ENCODE data around the gene MACROD2.

Gene MACROD2

DNA sequence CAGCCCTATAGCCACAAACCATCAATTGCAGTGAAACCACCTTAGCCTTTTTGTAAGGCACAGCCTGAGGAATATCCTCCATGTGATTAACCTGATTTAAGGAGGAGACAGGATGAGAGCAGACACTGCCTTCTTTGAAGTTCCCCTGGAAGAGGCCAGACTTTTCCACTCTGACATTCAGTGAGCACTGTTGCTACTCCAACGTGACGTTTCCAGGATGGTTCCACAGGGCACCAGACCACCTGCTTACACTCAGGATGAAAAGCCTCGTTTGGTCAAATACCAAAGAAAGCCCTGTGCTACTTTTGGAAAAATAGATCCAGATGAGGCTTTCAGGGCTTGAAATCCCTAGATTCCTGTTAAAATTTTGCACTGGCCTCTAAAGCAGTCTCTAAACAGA lies 1444.2 kb downstream of the MACROD2 start:
- no peak for DNase-seq

GRCh38 chr20:15440049-15440820 lies 1444.9 kb downstream of the MACROD2 start:
- no peak for DNase-seq

- no peak for DNase-seq
Observed at GRCh38 chr20:15445056-15445840, 1449.9 kb downstream of the MACROD2 start.

GRCh38 chr20:15446373-15446772 lies 1451.1 kb downstream of the MACROD2 start:
- DNase-seq: no peak

DNA sequence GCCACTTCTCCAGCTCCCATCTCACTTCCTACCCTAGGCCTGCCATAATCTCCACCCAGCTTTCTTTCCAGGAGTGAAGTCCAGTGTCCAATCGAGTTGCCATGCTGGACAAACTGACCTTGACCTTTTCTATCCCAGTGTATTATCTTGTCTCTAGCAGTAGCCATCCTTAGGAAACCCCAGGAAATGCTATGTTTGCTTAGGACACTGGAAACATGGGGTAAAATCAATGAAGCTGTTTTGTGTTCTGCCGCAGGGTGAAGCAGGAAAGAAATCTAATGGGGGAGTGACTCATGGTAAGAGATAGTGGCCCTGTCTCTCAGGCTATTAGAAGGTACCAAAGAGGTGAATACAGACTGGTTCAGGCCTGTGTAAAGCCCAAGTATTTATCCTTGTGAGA lies 1452.2 kb downstream of the MACROD2 start:
- no peak for DNase-seq

DNA sequence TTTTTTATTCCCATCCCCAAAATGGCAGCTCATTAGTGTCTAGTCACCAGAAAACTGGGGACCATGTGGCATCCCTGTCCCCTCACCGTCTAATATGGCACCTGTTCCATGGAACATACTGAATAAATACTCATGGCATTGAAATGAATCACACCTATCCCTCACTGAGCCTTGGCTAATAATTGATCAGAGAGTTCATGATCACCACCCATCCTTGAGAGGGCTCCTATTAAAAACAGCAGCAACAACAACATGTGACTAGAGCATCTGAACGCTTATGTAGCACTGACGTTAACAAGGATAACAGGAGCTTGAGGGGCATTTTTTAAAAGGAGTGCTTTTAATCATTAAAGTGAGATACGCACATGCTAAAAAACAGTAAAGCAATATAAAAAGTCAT lies 1453.7 kb downstream of the MACROD2 start:
- no peak for DNase-seq

DNA sequence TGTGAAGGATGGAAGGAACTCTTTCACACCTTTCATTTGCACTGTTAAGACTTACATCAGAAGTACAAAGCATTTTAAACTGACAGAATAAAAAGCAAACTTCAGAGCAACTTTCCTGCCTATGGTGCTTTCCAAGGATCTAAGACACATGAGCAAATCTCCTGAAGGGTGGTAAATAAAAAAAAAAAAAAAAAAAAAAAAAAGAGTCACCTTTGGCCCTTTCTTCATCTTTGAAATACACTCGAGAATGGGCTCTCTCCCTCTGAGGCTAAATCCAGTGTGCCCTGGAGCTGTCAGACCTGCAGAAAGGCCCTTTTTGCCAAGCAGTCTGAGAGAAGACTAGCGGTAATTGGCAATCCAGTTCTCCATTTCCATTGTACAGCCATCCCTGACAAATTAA lies 1455.9 kb downstream of the MACROD2 start:
- no peak for DNase-seq

DNA sequence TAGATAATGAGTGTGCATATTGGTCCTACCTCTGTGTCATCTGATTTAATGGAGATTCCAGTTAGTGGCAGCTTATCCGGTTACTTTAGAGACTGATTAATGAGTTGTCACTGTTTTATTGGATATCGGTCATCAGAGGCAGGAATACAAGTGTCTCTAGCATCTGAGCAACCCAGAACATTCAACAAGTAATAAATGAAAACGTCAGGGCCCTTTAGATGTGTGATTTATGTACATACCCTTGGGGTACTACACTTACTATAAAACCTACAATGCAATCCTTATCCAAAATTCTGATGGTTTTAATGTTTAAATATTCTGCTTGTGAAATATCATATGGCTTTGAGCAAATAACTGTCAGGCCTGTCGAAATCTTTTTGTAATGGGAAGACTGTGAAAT lies 1460.0 kb downstream of the MACROD2 start:
- DNase-seq: no peak

GRCh38 chr20:15461938-15462337 lies 1466.6 kb downstream of the MACROD2 start:
- DNase-seq: no peak

GRCh38 chr20:15475483-15475882 lies 1480.2 kb downstream of the MACROD2 start:
- DNase-seq: peak; percentile 11

- peak; percentile 36 for DNase-seq
Observed at GRCh38 chr20:15476186-15476585, 1480.9 kb downstream of the MACROD2 start.

GRCh38 chr20:15476781-15477180 lies 1481.5 kb downstream of the MACROD2 start:
- no peak for DNase-seq

DNA sequence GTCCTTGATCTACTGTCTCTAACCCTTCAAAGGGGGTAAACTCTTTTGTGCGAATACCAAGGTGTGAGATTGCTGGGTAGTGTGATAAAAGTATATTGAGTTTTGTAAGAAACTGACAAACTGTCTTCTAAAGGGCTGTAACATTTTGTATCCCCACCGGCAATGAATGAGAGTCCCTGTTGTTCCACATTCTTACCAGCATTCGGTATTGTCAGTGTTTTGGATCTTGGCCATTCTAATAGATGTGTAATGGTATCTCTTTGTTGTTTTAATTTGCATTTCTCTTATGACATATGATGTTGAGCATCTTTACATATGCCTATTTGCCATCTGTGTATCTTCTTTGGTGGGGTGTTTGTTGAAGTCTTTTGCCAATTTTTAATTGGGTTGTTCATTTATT lies 1487.2 kb downstream of the MACROD2 start:
- DNase-seq: no peak

GRCh38 chr20:15485519-15485918 lies 1490.2 kb downstream of the MACROD2 start:
- no peak for DNase-seq

DNA sequence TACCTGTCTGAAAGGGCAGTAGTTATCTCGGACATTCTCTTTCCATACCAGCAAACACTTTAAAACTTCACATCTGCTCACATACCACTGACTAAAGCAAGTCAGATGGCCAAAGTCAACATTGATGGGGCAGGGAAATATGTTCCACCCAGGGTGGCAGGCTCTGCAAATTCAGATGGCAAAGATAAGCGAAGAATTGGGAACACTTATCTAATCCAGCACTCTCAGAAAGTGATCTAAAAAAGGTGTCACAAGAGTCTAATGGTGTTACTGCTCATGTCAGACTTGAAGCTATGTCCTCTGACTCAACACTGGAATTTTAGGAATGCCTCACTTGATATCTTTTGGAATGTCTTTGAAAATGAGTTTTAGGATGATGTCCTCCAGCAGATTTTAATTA lies 1491.7 kb downstream of the MACROD2 start:
- DNase-seq: no peak

- DNase-seq: no peak
Observed at GRCh38 chr20:15487682-15488081, 1492.4 kb downstream of the MACROD2 start.

DNA sequence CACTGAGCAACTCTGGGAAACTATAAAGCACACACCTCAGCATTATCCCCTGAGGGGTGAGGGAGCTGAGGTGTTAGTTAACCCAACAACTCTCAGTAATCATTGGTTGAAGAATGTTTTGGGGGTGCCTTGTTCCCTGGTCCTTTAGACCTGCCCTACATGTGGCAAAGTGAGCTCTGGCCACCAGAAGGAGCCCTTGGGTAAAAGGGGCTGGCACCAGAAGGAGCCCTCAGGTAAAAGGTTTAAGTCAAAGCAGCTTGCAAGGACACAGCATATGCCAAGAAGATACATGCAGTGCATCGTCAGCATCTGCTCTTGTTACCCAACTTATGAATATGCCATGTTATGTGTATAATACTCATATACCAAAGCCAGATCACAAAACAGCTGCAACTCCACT lies 1496.3 kb downstream of the MACROD2 start:
- no peak for DNase-seq

GRCh38 chr20:15494851-15495250 lies 1499.5 kb downstream of the MACROD2 start:
- no peak for DNase-seq

DNA sequence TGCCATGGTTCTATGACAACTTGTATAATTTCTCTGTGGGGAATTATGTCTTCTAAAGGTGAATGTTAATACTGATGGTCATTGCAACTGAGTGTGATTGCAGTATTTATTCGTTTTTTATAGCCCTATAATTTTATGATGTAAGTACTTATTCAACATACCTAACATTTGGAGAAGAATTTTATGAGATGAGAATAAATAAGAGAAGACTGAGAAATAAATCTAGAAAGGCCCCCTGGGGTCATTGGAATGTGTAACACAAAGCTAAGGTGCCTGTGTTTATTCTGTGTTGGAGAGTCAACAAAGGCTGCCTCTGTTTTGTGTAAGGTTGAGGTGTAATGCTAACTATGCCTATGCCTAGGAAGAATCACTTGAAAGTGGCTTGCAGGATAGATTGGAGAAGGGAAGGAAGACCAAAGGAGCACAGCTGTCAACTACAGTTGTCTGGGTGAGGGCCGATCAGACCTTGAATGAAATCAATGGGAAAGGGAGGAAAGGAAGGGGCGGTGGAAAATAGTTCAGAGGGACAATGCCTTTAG lies 1501.3 kb downstream of the MACROD2 start:
- no peak for DNase-seq

DNA sequence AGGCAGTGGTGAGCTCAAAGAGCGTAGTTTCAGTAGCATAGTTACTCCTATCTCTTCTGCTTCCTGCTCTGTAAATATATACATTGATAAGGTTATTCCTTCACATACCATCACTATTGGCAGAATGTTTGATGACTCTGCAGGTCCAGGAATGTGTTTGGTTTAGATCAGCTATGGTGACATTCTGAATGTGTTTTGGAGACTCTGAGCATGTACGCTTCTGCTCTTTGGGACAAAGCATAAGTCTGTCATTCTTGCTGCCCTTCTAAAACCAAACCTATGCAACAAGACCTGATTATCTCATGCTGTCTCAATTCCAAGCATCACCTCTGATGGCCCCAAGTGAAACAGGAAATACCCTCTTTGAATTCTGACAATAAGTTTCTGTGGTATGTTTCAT lies 1503.6 kb downstream of the MACROD2 start:
- DNase-seq: no peak

GRCh38 chr20:15506311-15506710 lies 1511.0 kb downstream of the MACROD2 start:
- no peak for DNase-seq

DNA sequence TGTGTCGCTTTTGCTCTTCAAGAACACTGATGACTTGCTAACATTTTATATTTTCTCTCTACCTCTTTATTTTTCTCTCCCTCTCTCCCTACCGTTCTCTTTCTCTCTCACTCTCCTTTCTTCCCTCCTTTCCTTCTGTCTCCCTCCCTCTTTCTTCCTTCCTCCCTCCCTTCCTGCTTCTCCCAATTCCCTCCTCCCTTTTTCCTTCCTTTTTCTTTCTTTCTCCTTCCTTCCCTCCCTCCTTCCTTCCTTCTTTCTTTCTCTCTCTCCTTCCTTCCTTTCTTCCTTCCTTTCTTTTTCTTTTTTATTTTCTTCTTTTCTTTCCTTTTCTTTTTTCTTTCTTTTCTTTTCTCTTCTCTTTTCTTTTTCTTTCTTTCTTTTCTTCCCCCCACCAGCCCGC lies 1511.8 kb downstream of the MACROD2 start:
- DNase-seq: no peak

GRCh38 chr20:15511551-15511950 lies 1516.2 kb downstream of the MACROD2 start:
- no peak for DNase-seq

GRCh38 chr20:15512916-15513315 lies 1517.6 kb downstream of the MACROD2 start:
- DNase-seq: no peak
